ENCODE measurements around the gene NCAM1.
"Not testable (repeated sequence)": the region's sequence is repeated elsewhere in the genome, so short reads cannot be mapped to it uniquely, and the experiment has no call there.

NCAM1 gene

GRCh38 chr11:113282898-113283437 lies 321.7 kb downstream of the NCAM1 start:
- DNase-seq: no peak

DNA sequence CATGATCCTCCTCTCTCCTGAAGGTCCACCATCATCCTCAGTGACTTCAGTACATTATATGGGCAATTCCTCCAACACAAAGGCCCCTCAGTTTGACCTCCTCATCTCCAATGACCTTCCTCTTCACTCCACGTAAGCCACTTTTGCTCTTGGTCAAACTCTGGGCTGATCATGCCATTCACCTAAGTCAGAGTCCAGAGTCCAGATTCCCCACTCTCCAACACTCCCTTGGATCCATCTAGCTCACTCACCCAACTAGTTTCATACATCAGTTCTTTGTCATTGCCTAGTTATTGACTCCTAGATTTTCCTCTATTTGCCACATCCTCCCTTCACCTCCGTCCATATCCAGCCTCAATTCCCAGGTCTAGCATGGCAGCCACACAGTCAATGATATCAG lies 322.7 kb downstream of the NCAM1 start:
- DNase-seq: no peak

DNA sequence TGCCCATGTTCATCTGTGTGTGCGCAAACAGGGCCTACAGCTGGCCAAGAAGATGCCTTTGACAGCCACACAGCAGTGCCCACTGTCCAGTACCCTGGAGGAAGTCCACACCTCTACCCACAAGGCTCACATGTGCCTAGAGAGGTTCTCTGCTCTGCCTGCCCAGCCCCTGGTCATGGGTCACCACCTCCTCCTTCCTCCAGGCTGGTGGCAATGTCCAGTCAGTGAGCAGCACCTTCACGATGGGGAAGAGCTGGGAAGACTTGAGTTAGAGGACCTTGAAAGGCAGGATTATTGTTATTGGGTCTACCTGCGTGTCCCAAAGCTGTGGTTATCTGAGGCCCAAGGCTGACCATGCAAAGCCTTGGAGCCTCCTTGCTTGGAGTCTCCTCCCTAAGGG lies 324.8 kb downstream of the NCAM1 start:
- DNase-seq: no peak

GRCh38 chr11:113286509-113287497 lies 325.6 kb downstream of the NCAM1 start:
- DNase-seq: no peak

- DNase-seq: no peak
Measured at GRCh38 chr11:113287801-113288200, 326.6 kb downstream of the NCAM1 start.

DNA sequence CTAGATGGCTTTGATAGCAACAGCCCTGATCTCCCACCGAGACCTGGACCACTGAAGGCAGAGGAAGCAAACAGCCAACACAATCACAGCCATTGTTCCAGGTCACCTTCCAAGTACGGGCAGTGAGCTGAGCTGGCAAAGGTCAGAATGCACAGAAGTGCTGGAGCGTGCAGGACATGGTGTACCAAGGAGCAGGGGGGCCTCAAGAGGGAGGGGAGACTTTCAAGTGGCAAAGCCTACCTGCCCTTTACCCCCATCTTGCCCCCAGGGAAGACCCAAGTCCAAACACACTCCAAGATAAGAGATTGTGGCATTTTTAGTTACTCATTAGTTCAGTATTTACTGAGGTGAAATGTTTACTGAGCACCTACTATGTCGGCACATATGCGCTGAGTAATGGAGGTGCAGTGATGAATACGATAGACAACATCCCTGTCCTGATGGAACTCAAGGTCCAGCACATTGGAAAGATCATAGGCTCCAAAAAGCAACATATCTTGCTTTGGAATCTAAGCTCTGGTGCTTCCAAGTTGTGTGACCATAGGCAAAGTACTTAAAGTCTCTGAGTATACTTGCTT lies 327.2 kb downstream of the NCAM1 start:
- DNase-seq: no peak

- peak; percentile 64 for DNase-seq
Measured at GRCh38 chr11:113289431-113290187, 328.4 kb downstream of the NCAM1 start.

GRCh38 chr11:113293936-113294335 lies 332.7 kb downstream of the NCAM1 start:
- no peak for DNase-seq

DNA sequence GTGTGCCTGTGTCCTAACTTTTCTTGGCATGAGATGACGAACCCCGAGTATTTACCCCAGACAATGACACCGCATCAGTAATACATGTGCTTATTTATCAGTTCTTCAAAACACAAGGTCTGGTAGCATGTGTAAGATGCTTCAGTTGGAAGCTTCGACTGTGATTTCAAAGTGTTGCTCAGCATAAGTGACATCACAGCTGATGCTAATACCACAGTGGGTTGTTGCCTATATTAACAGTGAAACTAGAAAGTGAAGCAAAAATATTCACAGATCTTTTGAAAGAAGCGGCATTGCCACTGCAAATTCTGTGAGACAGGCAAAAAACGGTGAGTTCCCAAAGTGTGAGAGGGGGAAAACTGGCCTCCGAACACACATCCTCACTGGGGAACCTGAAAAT lies 334.8 kb downstream of the NCAM1 start:
- DNase-seq: no peak

DNA sequence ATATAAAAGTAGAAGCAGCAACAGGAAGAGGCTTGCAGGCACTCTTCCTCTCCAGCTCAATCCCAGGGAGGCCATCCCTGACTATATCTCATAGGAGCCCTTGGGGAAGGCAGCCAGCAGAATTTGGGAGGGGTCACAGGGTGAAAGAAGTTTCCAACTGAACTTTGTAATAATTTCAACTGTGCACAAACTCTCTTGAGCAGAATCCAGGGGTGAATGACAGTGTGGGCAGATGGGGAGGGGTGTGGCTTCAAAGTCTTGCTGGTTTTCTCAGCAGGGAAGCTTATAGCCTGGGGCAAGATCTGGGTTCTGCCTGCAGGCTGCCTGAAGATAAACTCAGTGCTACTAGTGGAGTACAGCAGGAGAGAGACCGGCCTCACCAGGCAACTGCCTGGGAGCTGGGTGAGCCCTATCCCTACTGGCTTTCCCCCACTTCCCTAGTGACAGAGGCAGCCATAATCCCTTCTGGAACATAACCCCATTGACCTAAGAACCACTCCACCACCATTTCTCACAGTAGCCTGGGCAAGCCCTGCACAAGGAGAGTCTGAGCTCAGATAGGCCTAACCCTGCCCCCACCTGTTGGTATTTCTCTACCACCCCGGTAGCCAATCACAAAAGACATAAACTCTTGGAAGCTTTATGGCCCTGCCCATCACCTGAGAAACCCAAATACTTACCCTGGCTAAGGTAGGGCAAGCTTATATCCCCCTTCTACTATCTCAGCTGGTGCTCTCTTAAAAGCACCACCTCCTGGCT lies 335.4 kb downstream of the NCAM1 start:
- no peak for DNase-seq

DNA sequence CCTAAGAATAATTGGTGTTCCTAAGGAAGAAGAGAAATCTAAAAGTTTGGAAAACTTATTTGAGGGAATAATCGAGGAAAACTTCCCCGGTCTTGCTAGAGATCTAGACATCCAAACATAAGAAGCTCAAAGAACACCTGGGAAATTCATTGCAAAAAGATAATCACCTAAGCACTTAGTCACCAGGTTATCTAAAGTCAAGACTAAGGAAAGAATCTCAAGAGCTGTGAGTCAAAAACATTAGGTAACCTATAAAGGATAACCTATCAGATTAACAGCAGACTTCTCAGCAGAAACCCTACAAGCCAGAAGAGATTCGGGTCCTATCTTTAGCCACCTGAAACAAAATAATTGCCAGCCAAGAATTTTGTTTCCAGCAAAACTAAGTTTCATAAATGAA lies 337.3 kb downstream of the NCAM1 start:
- not testable (repeated sequence) for DNase-seq

DNA sequence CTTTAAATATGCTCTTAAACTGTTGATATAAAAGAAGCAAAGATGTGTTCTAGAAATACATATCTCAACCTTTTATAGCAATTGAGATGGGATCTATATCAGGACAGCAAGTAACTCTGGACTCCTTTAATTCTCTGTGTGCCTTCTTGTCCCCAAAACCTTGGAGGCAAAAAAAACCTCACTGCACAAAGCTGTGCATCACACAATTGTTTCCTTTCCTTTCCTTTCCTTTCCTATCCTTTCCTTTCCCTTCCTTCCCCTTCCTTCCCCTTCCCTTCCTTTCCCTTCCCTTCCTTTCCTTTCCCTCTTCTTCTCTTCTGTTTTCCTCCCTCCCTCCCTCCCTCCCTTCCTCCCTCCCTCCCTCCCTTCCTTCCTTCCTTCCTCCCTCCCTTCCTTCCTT lies 343.7 kb downstream of the NCAM1 start:
- DNase-seq: no peak

DNA sequence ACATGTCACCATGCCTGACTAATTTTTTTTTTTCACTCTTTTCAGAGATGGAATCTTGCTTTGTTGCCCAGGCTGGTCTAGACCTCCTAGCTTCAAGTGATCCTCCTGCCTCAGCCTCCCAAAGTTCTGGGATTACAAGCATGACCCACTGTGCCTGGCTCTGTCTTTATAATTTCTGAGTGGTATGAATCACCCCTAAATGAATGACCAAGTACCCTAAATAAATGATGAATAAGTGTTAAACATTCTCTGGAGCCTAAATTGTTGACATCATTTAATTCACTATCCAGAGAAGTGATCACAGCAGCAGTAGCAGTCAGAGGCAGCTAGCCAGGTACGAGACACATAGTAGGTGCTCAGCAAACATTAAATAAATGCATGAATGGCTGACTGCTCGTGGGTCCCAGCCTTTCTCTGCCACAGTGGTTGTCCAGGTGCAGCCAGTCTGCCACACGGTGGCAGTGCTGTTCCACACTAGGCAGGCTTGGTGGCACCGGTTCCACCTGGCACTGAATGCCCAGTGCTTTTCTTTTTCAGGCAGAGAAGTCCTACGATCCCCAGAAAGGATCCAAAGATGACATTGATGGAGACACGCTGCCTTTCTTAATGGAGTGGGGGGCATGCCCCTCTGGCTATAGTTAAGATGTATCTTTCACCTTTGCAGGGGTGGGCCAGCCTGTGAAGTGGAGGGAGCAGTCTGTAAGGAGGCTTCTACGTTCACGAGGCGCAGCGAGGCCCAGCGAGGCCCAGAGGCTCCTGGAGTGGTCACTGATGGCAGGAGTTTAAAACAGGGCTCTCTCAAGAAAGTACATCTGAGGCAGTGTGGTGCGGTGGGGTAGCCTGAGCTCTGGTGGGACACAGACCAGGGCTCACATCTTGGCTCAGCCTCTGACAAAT lies 344.5 kb downstream of the NCAM1 start:
- peak; percentile 72 for DNase-seq

- no peak for DNase-seq
Measured at GRCh38 chr11:113308601-113309000, 347.4 kb downstream of the NCAM1 start.

GRCh38 chr11:113311536-113311935 lies 350.3 kb downstream of the NCAM1 start:
- DNase-seq: no peak

GRCh38 chr11:113313601-113314000 lies 352.4 kb downstream of the NCAM1 start:
- no peak for DNase-seq

DNA sequence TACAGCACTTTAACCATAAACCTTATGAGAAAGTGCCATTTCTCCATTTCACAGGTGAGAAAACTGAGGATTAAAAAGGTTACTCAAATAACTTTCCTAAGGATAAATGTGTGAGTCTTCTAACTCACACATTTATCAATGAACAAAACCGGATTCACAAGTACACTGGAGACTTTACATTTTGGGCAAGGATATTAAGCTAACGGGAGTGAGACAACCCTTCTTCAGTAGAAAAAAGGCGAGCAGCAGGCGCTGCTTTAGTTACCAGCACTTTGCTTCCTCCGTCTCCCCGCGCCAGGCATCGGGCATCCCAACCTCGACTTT lies 352.8 kb downstream of the NCAM1 start:
- DNase-seq: no peak

DNA sequence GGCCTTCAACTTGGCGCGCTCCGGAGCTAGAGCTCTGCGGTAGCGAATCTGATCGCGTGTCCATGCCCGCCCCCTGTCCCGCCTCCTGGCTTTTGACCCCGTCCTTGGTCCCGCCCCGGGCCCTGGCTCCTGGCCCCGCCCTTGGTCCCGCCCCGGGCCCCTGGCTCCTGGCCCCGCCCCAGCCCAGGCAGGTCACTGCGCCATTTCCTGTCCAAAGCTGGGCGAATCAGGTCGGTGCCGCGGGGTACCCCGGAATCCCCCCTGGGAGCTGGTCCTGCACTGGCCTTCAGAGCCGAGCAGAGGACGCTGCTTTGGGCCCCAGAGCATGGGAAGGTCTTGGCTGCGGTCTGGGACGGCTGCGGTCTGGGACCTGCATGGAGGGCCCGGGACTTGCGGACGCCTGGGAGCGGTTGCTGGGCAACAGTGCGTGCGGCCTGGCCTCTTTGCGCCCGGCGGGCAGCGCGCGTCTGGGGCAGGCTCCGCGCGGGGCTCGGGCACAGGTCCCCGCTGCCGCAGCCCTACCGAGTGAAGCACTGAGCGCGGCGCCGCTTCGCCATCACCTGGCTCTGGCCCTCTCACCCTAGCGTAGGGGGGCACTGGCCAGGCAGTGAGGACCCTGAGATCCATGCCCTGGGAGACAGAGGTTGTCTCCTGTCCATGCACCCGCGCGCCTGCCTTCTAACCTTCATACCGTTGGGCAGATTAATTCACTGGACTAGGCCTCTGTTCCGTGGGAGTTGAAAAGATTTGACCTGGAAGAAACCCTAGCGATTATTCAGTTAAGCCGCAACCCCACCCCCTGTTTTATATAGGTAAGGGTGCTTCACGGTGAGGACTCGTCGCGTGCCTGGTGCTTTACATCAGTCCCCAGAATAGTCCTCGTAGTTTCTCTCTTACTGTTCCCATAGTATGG lies 353.4 kb downstream of the NCAM1 start, which contains the start of gene TTC12:
Gene TTC12, plus strand, starts transcription at position 195 of the 913 bp plus-strand sequence. CDS start 1,675 bp downstream, outside the sequence.
- DNase-seq: peak; percentile 91

- DNase-seq: no peak
Measured at GRCh38 chr11:113315811-113316210, 354.6 kb downstream of the NCAM1 start.

GRCh38 chr11:113316256-113316655 lies 355.0 kb downstream of the NCAM1 start:
- no peak for DNase-seq
